ENCODE results near the gene PTPRG. TPM values are rescaled to one million over a fixed set of nuclear protein-coding genes. Genes with fewer than 3 reads are reported as not detected.

PTPRG gene
- total and polyA plus RNA-seq, 2 experiments from 2014 or later: 11.5 to 39.6 TPM

- peaks cover 12% of the 10 kb centered on the region for H3K79me2 ChIP-seq (ENCODE audit: insufficient read depth)
- no peak overlapping the region for H3K4me2 ChIP-seq (ENCODE audit: unreplicated experiment)
- H3K9ac ChIP-seq: no peak overlapping the region
- H3F3A ChIP-seq (ENCODE audit: insufficient read depth): peaks cover 9% of the 10 kb centered on the region; the same call in 1 of the 2 replicates
- no peaks in the 10 kb centered on the region for H3K27me3 ChIP-seq (replicated peaks; ENCODE audit: insufficient read depth)
- no peaks in the 10 kb centered on the region for H3K36me3 ChIP-seq (ENCODE audit: low read depth)
- in situ Hi-C loops (cut with MboI): no loop called here
- H3K4me3 ChIP-seq: no peak overlapping the region
- H2AFZ ChIP-seq: no peak overlapping the region
- TF ChIP-seq EZH2phosphoT487 (IDR thresholded peaks at IDR 0.05; ENCODE audit: insufficient read depth, low read depth) (no peak), EZH2 (IDR thresholded peaks at IDR 0.05; ENCODE audit: insufficient read depth, poor library complexity, severe bottlenecking) (no peak)
- H3K4me1 ChIP-seq (ENCODE audit: insufficient read depth): 0 out of 2 replicates have a peak, but pooled peaks cover 4% of the 10 kb centered on the region
- H3K9me2 ChIP-seq (ENCODE audit: insufficient read depth): no peaks in the 10 kb centered on the region
- 83 to 95% methylated on average over 1 of the region's 1 CpG for WGBS, 2 experiments (ENCODE audit: low coverage in 1 of 2, low lambda C conversion rate in 2 of 2, missing lambda C conversion rate in 2 of 2)
- H3K9me3 ChIP-seq (ENCODE audit: low read depth): no peaks in the 10 kb centered on the region
- no peak overlapping the region for H3K27ac ChIP-seq
- 0 out of 2 replicates have a peak, but pooled peaks cover 7% of the 10 kb centered on the region for H4K20me1 ChIP-seq (ENCODE audit: insufficient read depth)
- no peak for DNase-seq
Measured at GRCh38 chr3:61861410-61861809, 300.0 kb downstream of the PTPRG start.

GRCh38 chr3:61862614-61863289 is 301.4 kb downstream of the PTPRG start:
- no peak for DNase-seq
- peaks cover 9% of the 10 kb centered on the region for H3K79me2 ChIP-seq (ENCODE audit: insufficient read depth)
- no peak overlapping the region for H3K27ac ChIP-seq
- no peaks in the 10 kb centered on the region for H3K9me3 ChIP-seq (ENCODE audit: low read depth)
- H3K27me3 ChIP-seq (replicated peaks; ENCODE audit: insufficient read depth): no peaks in the 10 kb centered on the region
- no peak for TF ChIP-seq EZH2phosphoT487 (IDR thresholded peaks at IDR 0.05; ENCODE audit: insufficient read depth, low read depth)
- no peak for TF ChIP-seq EZH2 (IDR thresholded peaks at IDR 0.05; ENCODE audit: insufficient read depth, poor library complexity, severe bottlenecking)
- 86 to 93% methylated on average over 7 of the region's 7 CpGs for WGBS, 2 experiments (ENCODE audit: low coverage in 1 of 2, low lambda C conversion rate in 2 of 2, missing lambda C conversion rate in 2 of 2)
- no peak overlapping the region for H2AFZ ChIP-seq
- 0 out of 2 replicates have a peak, but pooled peaks cover 4% of the 10 kb centered on the region for H3K4me1 ChIP-seq (ENCODE audit: insufficient read depth)
- H3K4me3 ChIP-seq: no peak overlapping the region
- H3K36me3 ChIP-seq (ENCODE audit: low read depth): no peaks in the 10 kb centered on the region
- H3K9me2 ChIP-seq (ENCODE audit: insufficient read depth): no peaks in the 10 kb centered on the region
- no peak overlapping the region for H3K4me2 ChIP-seq (ENCODE audit: unreplicated experiment)
- 0 out of 2 replicates have a peak, but pooled peaks cover 1% of the 10 kb centered on the region for H4K20me1 ChIP-seq (ENCODE audit: insufficient read depth)
- H3F3A ChIP-seq (ENCODE audit: insufficient read depth): peaks cover 8% of the 10 kb centered on the region; the same call in 1 of the 2 replicates
- no peak overlapping the region for H3K9ac ChIP-seq
- in situ Hi-C loops (cut with MboI): no loop called here

- Histone ChIP-seq H3K4me3 (no peak overlapping the region), H2AFZ (no peak overlapping the region), H3K79me2 (ENCODE audit: insufficient read depth) (peaks cover 9% of the 10 kb centered on the region), H3K4me1 (ENCODE audit: insufficient read depth) (0 out of 2 replicates have a peak, but pooled peaks cover 4% of the 10 kb centered on the region), H3F3A (ENCODE audit: insufficient read depth) (no peaks in the 10 kb centered on the region), H3K9ac (no peak overlapping the region), H3K9me2 (ENCODE audit: insufficient read depth) (no peaks in the 10 kb centered on the region), H3K36me3 (ENCODE audit: low read depth) (no peaks in the 10 kb centered on the region), H3K27me3 (replicated peaks; ENCODE audit: insufficient read depth) (no peaks in the 10 kb centered on the region), H3K4me2 (ENCODE audit: unreplicated experiment) (no peak overlapping the region), H3K9me3 (ENCODE audit: low read depth) (no peaks in the 10 kb centered on the region), H4K20me1 (ENCODE audit: insufficient read depth) (no peaks in the 10 kb centered on the region), H3K27ac (no peak overlapping the region)
- in situ Hi-C loops (cut with MboI): no loop called here
- TF ChIP-seq EZH2 (IDR thresholded peaks at IDR 0.05; ENCODE audit: insufficient read depth, poor library complexity, severe bottlenecking): no peak
- no peak for TF ChIP-seq EZH2phosphoT487 (IDR thresholded peaks at IDR 0.05; ENCODE audit: insufficient read depth, low read depth)
- 86 to 93% methylated on average over 1 of the region's 1 CpG for WGBS, 2 experiments (ENCODE audit: low coverage in 1 of 2, low lambda C conversion rate in 2 of 2, missing lambda C conversion rate in 2 of 2)
- DNase-seq: no peak
Measured at GRCh38 chr3:61863579-61863978, 302.2 kb downstream of the PTPRG start.

GRCh38 chr3:61864886-61865285 is 303.5 kb downstream of the PTPRG start:
- in situ Hi-C loops (cut with MboI): no loop called here
- Histone ChIP-seq H4K20me1 (ENCODE audit: insufficient read depth) (no peaks in the 10 kb centered on the region), H2AFZ (no peak overlapping the region), H3F3A (ENCODE audit: insufficient read depth) (no peaks in the 10 kb centered on the region), H3K27me3 (replicated peaks; ENCODE audit: insufficient read depth) (no peaks in the 10 kb centered on the region), H3K27ac (no peak overlapping the region), H3K4me2 (ENCODE audit: unreplicated experiment) (no peak overlapping the region), H3K9me2 (ENCODE audit: insufficient read depth) (no peaks in the 10 kb centered on the region), H3K4me1 (ENCODE audit: insufficient read depth) (0 out of 2 replicates have a peak, but pooled peaks cover 4% of the 10 kb centered on the region), H3K4me3 (no peak overlapping the region), H3K9me3 (ENCODE audit: low read depth) (no peaks in the 10 kb centered on the region), H3K79me2 (ENCODE audit: insufficient read depth) (no peaks in the 10 kb centered on the region), H3K36me3 (ENCODE audit: low read depth) (no peaks in the 10 kb centered on the region), H3K9ac (no peak overlapping the region)
- 24 to 36% methylated on average over 1 of the region's 1 CpG for WGBS, 2 experiments (ENCODE audit: low coverage in 1 of 2, low lambda C conversion rate in 2 of 2, missing lambda C conversion rate in 2 of 2)
- peak; percentile 12 for DNase-seq
- no peak for TF ChIP-seq EZH2 (IDR thresholded peaks at IDR 0.05; ENCODE audit: insufficient read depth, poor library complexity, severe bottlenecking)
- no peak for TF ChIP-seq EZH2phosphoT487 (IDR thresholded peaks at IDR 0.05; ENCODE audit: insufficient read depth, low read depth)

Measured in GM23248 (cell line).